Peyer's patch (tissue), 4 donors: Measurements from ENCODE around the gene DCAF6.

Source experiments
- POLR2A ChIP-seq, 2 donors: fragments of 450-650 bp; IDR thresholded peaks; one replicate each; pipeline ENCODE4 v1.5.1; 2017; ENCODE audit warnings: antibody characterized with exemption in 2 of 2, mild to moderate bottlenecking in 2 of 2, moderate library complexity in 2 of 2
- TF ChIP-seq, protein P1 (sequence below), 6 experiments: fragments of 450-650 bp in 4 of 6; fragments of 200-600 bp in 2 of 6; sonication (generic) in 1 of 6; IDR thresholded peaks; one replicate each; pipeline ENCODE4 v1.5.1; 2017 to 2019; ENCODE audit warnings: antibody characterized with exemption in 6 of 6, mild to moderate bottlenecking in 3 of 6, moderate library complexity in 1 of 6

DNA sequence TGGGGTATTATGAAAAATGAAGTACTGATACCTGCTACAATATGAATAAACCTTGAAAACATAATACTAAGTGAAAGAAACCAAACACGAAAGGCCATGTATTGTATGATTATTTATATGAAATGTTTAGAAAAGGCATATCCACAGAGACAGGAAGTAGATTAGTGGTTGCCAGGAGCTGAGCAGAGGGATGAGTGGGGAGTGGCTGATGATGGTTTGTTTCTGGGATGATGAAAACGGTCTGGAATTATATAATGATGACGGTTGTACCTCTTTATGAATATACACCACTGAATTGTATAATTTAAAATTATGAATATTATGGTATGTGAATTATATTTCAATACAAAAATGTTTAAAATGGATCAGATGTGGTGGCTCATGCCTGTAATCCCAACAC, 64.2 kb downstream of the DCAF6 start:
- TF ChIP-seq, protein P1, sequence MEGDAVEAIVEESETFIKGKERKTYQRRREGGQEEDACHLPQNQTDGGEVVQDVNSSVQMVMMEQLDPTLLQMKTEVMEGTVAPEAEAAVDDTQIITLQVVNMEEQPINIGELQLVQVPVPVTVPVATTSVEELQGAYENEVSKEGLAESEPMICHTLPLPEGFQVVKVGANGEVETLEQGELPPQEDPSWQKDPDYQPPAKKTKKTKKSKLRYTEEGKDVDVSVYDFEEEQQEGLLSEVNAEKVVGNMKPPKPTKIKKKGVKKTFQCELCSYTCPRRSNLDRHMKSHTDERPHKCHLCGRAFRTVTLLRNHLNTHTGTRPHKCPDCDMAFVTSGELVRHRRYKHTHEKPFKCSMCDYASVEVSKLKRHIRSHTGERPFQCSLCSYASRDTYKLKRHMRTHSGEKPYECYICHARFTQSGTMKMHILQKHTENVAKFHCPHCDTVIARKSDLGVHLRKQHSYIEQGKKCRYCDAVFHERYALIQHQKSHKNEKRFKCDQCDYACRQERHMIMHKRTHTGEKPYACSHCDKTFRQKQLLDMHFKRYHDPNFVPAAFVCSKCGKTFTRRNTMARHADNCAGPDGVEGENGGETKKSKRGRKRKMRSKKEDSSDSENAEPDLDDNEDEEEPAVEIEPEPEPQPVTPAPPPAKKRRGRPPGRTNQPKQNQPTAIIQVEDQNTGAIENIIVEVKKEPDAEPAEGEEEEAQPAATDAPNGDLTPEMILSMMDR (IDR thresholded peaks at IDR 0.05), result no peak
- no peak for TF ChIP-seq POLR2A (IDR thresholded peaks at IDR 0.05)
